Measurements from ENCODE around the gene CD82.

CD82 gene

GRCh38 chr11:44522294-44522693, 43.2 kb upstream of the CD82 start:
- TF ChIP-seq CTCF (IDR thresholded peaks at IDR 0.05): no peak

- no peak for TF ChIP-seq CTCF (IDR thresholded peaks at IDR 0.05)
Measured at GRCh38 chr11:44524346-44524745, 41.1 kb upstream of the CD82 start.

- no peak for TF ChIP-seq CTCF (IDR thresholded peaks at IDR 0.05)
Measured at GRCh38 chr11:44524751-44525201, 40.7 kb upstream of the CD82 start.

- TF ChIP-seq CTCF (IDR thresholded peaks at IDR 0.05): no peak
Measured at GRCh38 chr11:44525473-44526252, 39.8 kb upstream of the CD82 start.

- TF ChIP-seq CTCF (IDR thresholded peaks at IDR 0.05): no peak
Measured at GRCh38 chr11:44526438-44526837, 39.0 kb upstream of the CD82 start.

GRCh38 chr11:44527476-44527875, 38.0 kb upstream of the CD82 start:
- no peak for TF ChIP-seq CTCF (IDR thresholded peaks at IDR 0.05)

GRCh38 chr11:44528103-44528502, 37.4 kb upstream of the CD82 start:
- no peak for TF ChIP-seq CTCF (IDR thresholded peaks at IDR 0.05)

- TF ChIP-seq CTCF (IDR thresholded peaks at IDR 0.05): no peak
Measured at GRCh38 chr11:44528581-44528980, 36.9 kb upstream of the CD82 start.

All from LNCAP (cell line).